Measurements from ENCODE around the gene ASPSCR1.
A peak's percentile ranks its signal among the peaks of the same experiment; 100 is the strongest.
"Not testable (repeated sequence)": the region's sequence is repeated elsewhere in the genome, so short reads cannot be mapped to it uniquely, and the experiment has no call there.

Gene ASPSCR1

DNA sequence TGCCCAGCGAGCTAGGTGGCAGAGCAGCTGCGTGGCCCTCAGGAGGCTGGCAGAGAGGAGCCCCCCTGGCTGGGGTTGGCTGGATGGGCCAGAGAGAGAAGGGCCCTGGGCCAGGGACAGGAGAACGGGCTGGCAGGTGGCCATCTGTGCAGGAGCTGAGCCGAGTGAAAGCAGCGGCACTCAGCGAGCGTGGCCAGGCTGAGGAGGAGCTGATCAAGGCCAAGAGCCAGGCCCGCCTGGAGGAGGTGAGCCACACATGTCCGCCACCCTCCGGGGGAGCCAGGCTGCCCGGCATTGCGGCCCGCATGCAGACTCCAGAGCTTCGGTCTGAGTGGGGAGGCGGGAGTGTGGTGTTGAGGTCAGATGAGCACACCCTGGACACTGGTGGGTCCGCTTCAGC, 52.0 kb downstream of the ASPSCR1 start:
- DNase-seq: no peak

DNA sequence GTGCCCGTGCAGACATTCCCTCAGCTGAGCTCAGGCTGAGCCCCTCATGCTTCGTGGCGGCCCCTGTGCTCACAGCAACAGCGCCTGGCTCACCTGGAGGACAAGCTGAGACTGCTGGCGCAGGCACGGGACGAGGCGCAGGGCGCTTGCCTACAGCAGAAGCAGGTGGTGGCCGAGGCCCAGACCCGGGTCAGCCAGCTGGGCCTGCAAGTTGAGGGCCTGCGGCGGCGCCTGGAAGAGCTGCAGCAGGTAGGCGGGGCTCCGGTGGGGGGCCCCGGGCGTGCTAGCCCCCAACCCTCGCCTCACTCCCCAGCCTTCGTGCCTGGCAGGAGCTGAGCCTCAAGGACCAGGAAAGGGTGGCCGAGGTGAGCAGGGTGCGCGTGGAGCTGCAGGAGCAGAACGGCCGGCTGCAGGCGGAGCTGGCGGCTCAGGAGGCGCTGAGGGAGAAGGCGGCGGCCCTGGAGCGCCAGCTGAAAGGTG, 52.6 kb downstream of the ASPSCR1 start:
- DNase-seq: no peak

DNA sequence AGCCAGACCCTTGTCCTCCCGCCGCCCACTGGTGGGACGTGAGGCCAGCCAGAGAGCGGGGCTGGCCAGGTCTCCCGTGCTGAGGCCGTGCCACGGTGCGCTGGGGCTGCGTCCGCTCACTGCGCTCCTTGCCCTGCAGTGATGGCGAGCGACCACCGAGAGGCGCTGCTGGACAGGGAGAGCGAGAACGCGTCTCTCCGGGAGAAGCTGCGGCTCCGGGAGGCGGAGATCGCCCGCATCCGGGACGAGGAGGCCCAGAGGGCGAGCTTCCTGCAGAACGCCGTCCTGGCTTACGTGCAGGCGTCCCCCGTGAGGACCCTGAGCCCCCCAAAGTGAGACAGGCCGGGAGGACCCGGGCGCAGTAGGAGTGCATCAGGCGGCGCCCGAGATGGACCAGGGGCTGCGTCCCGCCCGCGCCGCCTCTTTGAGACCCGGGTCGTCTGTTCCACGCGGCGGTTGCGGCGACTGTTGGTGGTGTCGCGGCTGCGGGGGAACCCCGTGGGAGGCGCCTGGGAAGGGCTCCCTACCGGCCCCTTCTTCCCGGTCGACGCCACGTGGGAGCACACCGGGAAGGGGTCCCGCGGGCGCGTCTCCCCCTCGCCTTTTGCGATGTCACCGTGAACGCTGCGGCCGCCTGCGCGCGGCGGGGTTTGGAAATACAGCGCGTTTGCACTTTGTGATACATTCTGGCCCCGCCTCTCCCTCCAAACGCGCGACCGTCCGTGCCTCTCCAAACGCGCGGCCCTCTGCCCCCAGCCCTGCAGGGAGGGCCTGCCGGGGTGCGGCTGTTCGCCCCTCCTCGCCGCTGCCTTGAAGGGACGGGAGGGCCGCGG, 53.3 kb downstream of the ASPSCR1 start:
- peak; percentile 69 for DNase-seq

DNA sequence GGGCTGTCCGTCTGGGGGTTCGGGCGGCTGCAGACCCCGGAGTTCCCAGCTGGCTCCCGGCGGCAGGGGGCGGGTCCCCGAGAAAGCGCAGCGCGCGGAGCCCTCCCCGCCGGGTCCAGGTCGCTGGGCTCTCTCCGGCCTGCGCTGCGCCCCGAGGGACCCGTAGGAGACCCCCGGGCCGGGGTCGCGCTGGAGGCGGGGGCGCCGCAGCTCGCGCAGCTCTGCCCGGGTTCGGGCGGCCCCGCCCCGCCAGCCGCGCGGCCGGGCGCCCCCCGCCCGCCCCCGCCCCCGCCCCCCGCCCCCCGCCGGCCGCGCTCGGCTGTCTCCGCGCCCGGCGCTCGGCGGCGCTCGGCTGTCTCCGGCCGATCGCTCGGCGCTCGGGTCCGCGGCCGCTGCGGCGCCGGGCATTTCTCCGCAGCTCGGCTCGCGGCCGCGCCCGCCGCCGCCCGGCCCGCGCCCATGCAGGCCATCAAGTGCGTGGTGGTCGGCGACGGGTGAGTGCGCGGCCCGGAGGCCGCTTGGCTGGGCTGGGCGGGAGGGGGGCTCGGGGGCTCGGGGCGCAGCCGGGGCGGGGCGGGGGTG, 54.0 kb downstream of the ASPSCR1 start, which contains the start of gene RAC3:
RAC3 (plus strand) TSS at position 376 of the 582 bp plus-strand sequence; CDS start at position 460, 84 bp downstream.
- no peak for DNase-seq

DNA sequence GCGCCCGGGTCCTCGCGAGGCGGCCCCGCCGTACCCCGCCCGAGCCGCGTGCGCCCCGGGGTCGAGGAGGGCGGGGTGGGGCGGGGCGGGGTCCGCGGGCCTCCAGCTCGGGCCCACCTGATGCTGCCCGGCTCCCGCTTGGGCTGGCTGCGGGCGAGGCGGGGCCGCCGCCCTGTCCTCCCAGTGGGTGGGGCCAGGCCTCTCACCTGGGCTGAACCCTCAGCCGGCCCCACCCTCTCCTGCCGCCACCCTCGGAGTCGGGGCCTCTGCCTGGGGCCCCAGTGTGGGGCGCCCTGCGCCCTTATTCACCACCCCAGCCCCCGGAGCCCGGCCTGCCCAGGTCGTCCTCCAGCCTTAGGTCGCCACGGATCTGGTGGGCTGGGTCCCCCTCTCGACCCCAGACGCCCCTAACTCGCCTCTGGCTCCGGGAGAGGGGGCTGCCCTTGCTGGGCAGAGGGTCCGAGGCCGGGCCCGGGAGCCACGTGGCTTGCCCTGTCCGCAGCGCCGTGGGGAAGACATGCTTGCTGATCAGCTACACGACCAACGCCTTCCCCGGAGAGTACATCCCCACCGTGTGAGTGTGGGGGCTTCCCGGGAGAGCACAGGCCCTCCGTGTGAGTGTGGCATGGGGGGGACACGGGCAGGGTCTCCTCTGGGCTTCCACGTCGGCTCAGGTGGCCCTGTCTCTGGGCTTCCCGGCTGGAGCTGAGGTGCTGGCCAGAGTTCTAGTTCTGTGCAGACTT, 54.6 kb downstream of the ASPSCR1 start:
- no peak for DNase-seq

DNA sequence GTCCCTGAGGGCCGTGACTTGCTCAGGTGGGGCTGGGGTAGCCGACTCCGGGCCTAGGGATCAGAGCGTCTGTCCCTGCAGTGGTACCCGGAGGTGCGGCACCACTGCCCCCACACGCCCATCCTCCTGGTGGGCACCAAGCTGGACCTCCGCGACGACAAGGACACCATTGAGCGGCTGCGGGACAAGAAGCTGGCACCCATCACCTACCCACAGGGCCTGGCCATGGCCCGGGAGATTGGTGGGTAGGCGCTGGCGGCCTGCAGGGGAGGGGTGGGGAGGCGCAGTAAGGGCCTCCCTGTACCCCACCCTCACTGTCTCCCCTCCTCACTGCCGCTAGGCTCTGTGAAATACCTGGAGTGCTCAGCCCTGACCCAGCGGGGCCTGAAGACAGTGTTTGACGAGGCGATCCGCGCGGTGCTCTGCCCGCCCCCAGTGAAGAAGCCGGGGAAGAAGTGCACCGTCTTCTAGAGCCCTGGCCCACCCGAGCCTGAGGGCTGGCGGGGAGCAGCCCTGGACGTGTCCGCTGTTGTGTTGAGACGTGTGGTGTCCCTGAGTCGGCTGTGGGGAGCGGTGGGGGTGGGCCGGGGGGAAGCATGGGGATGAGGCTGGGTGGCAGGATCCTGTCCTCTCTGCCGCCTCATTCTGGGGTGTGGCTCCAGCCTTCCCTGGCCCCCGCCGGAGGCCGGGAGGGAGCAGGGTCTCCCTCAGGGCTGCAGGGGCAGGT, 56.1 kb downstream of the ASPSCR1 start:
- no peak for DNase-seq

DNA sequence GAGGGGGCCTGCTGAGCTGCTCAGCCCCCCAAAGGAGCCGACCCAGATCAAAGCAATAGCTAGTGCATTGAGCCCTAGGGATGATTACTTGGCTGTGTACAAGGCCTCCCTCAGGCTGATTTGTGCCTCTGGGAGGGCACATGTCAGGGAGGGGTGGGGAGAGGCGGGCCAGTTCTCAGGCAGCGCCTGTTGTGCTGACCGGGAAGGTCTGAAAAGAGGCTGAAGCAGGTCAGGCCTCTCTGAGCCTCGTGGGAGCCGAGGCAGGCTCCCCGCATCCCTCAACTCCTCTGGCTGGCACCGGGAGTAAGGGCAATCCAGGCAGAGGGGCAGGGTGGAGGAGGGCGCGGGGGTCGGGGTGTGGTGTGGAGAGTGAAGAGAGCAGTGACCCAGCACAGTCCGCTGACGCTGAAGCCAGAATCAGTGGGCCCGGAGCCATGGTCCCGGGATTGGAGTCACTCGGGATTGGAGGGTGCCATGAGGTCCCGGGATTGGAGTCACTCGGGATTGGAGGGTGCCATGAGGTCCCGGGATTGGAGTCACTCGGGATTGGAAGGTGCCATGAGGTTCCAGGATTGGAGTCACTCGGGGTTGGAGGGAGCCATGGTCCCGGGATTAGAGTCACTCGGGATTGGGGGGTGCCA, 57.1 kb downstream of the ASPSCR1 start:
- no peak for DNase-seq

DNA sequence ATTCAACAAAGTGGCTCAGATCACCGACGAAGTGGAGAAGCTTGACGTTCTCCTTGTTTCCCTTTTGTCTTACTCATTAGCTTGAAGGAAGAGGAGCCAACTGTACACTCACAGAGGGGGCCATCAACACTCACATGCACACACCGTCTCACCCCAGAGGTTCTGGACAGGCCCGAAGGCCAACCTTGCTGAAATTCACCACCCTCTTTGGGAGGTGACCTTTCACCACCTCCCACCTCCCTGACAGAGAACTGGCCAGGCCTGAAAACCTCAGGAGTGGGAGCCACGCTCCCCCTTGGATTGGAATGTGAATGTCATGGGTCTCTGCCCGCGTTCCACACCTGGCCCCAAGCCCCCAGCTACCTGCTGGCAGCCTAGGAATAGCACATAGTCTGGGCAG, 58.1 kb downstream of the ASPSCR1 start:
- no peak for DNase-seq

DNA sequence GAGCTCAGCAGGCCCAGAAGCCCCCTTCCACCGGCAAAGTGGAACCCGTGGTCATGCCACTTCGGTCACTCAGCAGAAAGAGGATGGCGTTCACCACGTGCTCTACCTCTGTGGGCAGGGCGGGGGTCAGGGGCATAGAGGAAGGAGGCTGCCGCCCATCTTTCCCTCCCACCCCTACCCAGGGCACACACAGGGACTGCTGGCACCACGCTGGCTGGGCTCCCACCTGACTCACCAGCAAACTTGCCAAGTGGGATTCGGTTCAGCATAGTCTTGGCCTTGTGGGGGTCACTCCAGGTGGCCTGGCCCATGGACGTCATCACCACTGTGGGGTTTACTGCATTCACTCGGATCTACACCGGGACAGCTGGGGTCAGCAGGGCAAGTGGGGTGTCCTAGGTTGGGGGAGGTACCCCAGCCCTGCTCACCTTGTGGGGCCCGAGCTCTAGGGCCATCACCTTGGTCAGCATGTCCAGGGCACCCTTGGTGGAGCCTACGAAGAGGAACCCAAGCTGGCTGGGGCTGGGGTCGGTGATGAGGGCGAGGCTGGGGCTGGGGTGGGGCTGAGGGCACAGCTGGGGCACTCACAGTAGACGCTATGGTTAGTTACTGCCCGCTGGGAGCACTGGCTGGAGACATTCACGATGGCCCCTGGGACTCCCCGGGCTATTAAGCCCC, 58.7 kb downstream of the ASPSCR1 start:
- DNase-seq: no peak

DNA sequence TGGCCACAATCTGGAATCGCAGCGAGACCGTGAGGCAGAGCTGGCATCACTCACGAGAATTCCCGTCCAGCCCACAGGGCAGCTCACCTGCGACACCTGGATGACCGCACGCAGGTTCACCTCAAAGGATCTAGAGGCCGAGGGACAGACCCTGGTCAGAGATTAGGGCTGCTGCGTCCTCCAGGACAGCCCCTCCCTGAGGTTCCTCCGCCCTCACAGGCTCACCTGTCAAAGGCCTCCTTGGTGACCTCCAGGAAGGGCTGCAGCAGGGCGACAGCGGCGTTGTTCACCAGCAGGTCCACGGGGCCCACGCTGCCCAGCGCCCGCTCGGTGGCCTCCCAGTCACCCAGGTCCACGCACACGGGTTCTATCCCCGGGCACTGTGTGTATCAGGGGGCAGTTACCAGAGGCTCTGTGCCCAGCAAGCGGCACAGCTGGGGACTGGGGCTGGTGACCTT, 59.2 kb downstream of the ASPSCR1 start:
- DNase-seq: no peak

DNA sequence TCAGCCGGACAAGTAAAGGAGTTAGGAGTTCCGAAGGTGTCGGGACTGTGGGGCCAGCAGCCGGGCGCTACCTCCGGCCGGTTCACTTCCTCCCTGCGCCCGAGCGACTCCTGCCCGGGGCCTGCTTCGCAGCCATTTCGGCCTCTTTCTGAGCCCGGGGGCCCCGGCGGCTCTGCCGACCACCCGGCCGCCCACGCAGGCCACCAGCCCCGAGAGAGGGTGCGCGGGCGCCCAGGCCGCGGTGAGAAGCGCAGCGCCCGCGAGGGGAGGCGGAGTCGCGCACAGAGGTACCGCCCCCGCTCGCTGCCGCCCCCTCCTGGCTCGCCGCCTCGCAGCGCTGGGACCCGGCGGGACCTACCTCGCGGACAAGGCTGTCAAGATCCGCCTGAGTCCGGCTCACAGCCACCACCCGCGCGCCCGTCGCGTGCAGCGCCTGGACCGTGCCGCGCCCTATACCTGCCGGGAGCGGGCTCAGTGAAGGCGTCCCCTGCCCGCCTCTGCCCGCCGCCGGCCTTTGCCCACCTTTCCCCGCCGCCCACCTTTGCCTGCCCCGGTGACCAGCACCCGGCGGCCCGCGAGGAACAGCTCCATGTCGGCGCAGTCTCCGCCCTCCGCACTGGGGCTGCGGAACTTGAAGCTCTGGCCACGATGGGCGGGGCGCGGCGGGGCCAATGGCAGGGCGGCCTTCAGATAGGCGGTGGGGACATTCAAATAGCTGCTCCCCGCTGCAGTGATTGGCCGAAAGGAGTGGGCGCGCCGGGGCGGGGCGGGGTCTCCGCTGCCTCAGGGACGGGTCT, 59.9 kb downstream of the ASPSCR1 start, which contains the start of gene DCXR:
DCXR (minus strand) TSS at position 606 of the 797 bp plus-strand sequence; CDS start at position 591, 15 bp downstream.
- DNase-seq: peak; percentile 94

DNA sequence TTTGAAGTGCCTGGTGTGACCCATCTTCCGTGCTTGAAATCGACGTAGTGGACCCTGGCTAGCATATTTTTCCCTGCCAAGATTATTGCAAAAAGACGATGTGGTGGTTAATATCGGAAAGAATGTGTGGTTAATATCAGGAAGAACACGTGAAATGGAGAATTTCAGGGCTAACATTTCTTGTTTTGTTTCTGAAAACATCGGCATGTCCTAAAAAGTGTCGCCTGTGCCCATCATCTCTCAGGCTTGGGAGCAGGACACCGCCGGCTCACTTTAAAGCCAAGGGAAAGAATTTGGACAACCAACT, 60.4 kb downstream of the ASPSCR1 start:
- no peak for DNase-seq

DNA sequence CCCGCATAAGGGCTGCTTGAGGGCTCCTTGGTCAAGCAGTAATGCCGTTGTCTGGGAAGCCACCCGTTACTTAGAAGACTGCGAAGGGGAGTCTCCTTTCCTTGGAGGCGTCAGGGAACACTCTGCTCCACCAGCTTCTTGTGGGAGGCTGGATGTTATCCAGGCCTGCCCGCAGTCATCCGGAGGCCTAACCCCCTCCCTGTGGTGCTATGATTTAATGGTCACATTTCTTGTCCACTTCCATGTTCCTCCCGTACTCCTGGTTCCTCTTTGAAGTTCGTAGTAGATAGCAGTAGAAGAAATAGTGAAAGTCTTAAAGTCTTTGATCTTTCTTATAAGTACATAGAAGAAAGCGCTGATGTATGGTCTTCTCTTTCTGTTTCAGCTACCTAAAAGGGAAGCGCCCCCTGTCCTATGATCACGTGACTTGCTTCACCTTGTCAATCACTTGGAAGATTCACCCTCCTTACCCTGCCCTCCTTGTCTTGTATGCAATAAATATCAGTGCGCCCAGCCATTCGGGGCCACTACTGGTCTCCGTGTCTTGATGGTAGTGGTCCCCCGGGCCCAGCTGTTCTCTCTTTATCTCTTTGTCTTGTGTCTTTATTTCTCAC, 61.5 kb downstream of the ASPSCR1 start:
- DNase-seq: not testable (repeated sequence)

DNA sequence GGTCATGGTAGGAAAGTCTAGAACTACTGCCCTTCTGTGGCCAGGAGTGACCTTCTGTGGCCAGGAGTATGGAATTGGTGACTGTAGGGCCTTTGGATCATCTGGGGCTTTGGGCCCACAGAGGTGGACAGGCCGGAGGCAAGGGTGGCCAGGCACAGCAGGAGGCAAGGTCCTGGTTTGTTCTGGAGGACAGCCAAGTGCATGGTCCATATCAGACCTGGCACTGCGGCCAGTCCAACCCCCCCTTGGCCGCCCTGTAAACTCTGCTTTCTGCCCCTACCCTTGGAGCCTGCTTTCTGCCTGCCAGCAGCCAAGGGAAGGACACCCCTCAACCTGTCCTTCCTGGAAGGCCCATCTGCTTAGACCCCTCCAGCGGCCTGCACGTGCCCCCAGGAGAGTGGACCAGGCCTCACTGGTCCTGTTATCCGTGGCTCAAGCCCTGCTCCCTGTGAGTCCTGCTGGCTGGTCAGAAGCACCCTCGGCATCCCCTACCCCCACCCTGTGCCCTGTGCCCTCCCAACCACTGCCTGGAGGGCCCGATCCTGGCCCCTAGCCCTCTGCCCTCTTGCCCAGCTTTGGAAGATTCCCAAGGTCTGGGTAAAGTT, 62.4 kb downstream of the ASPSCR1 start:
- DNase-seq: no peak

DNA sequence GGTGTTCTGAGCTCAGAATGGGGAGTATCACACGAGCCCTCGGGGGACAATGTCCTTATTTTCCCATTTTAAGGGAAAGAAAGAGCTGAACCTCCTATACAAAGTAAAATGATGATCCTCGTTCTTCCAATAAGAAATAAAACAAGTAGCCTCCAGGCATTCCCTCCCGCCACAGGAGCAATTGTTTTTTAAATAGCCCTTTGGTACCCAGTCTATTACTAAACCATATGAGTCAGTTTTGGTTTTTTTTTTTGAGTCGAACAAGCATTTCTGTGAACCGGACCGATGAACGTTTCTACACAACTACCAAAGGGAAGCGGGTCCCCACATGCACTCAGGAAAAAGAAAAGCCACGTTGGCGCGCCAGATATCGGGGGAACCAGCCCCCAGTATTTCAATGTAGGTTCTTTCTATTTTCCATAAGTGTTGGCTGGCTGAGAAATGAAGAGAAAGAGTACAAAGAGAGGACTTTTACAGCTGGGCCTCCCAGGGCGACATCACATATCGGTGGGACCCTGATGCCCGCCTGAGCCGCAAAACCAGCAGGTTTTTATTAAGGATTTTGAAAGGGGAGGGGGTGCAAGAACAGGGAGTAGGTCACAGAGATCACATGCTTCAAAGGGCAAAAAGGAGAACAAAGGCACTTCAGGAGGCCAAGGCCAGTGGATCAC, 63.9 kb downstream of the ASPSCR1 start:
- DNase-seq: no peak

DNA sequence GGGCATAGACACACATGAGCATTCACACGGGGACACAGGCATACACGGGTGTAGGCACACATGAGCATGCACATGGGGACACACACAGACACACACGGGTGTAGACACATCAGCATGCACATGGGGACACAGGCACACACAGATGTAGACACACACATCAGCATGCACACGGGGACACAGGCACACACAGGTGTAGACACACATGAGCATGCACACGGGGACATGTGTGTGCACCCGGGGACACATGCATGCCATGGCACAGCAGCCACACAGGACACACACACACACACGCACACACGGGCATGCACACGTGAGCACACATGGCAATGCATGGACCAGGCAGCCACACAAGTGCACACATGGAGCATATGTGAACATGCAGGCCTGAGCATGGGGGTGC, 65.2 kb downstream of the ASPSCR1 start:
- no peak for DNase-seq

DNA sequence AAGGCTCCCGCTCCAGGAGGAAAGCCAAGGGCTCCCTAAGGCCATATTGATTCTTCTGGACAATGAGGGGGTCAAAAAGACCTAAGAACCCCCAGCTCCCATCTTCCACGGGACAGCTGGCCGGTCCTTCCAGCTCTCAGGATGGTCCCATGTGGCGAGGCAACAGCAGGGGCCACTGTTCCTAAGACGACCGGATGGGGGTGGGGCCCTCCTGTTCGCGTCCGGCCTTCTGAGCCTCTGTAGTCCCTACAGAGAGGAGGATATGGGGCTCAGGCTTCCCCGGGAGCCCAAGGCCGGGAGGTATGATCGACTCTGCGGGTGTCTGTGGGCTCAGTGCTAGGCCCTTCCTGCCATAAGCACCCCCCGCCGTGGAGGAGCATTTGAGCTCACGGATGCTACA, 66.1 kb downstream of the ASPSCR1 start:
- no peak for DNase-seq

DNA sequence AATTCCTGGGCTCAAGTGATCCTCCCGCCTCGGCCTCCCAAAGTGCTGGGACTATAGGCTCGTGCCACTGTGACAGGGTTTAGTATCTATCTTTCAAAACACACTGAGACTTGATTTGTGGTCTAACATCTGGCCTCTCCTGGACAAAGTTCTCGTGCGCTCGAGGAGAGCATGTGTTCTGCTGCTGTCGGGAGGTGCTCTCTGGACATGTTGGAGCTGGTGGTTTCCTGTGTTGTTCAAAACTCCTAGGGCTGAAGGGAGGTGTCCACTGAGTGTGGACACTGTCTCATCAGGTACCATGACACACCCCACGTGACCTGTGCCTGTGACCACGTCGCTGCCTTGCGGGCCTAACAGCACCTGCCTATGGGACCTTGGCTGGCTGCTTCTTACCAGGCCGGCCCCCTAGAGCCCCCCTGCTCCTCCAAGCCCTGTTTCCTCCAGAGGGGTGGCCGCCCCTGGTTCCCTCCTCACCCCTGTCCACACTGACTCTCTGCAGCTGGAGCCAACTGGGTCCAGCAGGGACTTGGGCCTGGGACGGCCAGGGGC, 68.6 kb downstream of the ASPSCR1 start:
- DNase-seq: no peak

DNA sequence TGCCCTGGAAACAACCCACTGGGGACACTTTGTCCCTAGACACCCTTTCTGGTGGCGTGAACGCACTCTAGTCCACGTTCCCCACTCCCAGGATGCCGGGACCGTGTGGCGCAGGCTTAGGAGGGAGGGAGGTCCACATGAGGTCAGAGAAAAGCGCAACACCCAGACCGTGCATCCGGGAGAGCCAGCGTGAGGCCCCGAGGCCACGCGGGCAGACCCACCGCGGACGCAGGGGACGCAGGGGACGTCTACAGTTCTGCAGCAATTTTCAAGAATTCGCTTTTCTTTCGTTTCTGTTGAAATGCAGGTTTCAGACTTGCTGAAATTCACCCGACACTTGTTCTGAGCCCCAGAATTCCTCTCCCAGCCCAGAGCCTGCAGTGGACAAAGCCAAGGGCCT, 69.5 kb downstream of the ASPSCR1 start:
- DNase-seq: no peak

All from fibroblast of upper back skin (primary cell).